Aorta (tissue), 5 donors: ENCODE data around the gene EEFSEC. TPM values are rescaled to one million over a fixed set of nuclear protein-coding genes. Genes with fewer than 3 reads are reported as not detected.

Experiments used
- ATAC-seq: fragments of 200-7000 bp; cut with Tn5 transposase; one replicate; pipeline ENCODE4 v1.9.1; 2022; ENCODE audit warnings: moderate library complexity; ENCODE audit not compliant: low FRiP score
- DNase-seq, 2 donors: peaks; one replicate each; pipeline ENCODE4 v3.0.0-alpha.2; 2020
- H3K27ac ChIP-seq, 2 donors: one replicate each; pipeline ENCODE4 v1.5.1; 2013; ENCODE audit warnings: low read length in 2 of 2, mild to moderate bottlenecking in 2 of 2, moderate library complexity in 2 of 2, control low read depth in 1 of 2, inconsistent platforms in 1 of 2, low read depth in 1 of 2
- H3K27me3 ChIP-seq, 2 donors: one replicate each; pipeline ENCODE4 v1.6.1; 2013; ENCODE audit warnings: control low read depth in 1 of 2, low read length in 1 of 2, mild to moderate bottlenecking in 1 of 2, moderate library complexity in 1 of 2; ENCODE audit not compliant: insufficient read depth in 2 of 2, control insufficient read depth in 1 of 2
- H3K36me3 ChIP-seq, 2 donors: one replicate each; pipeline ENCODE4 v1.6.1; 2013; ENCODE audit warnings: control low read depth in 1 of 2, low read length in 1 of 2, mild to moderate bottlenecking in 1 of 2; ENCODE audit not compliant: insufficient read depth in 2 of 2, control insufficient read depth in 1 of 2
- H3K4me1 ChIP-seq, 2 donors: one replicate each; pipeline ENCODE4 v1.6.1; 2013; ENCODE audit warnings: low read length in 2 of 2, control low read depth in 1 of 2, mild to moderate bottlenecking in 1 of 2, moderate library complexity in 1 of 2; ENCODE audit not compliant: insufficient read depth in 2 of 2, control insufficient read depth in 1 of 2
- H3K4me3 ChIP-seq, 2 donors: one replicate each; pipeline ENCODE4 v1.5.1; 2013; ENCODE audit warnings: low read length in 2 of 2, control low read depth in 1 of 2, mild to moderate bottlenecking in 1 of 2
- H3K9me3 ChIP-seq: one replicate; pipeline ENCODE4 v1.6.1; 2013; ENCODE audit warnings: mild to moderate bottlenecking, low read length; ENCODE audit not compliant: control insufficient read depth
- WGBS, 2 donors: extraction: QIAGEN DNeasy Blood & Tissue Kit; methylation state at CpG; one replicate each; pipeline ENCODE4 v1.1.7; 2013; 5-methylcytosine and 5-hydroxymethylcytosine counted together
- intact Hi-C, 2 donors: fragments of 100-400 bp; cut with DNase I; formaldehyde crosslinking; loops; one replicate each; pipeline versions ENCODE4 v1.14.2 to v1.15.0; 2022
- polyA plus RNA-seq, 2 donors: library from polyadenylated mRNA; stranded (reverse); fragments of 200-250 nt; gene quantifications; one replicate each; pipeline ENCODE4 v1.2.3, GENCODE V29; 2013
- total RNA-seq, 2 donors: library from RNA; stranded (reverse); fragmentation: NEBNext Ultra II Directional; extraction: Animal tissue kit (Norgen Biotek cat#: 25700); gene quantifications; one replicate each; pipeline ENCODE4 v1.2.1, GENCODE V29; 2021
- donor health status: healthy with polysubstance abuse.
- donor health status: Bipolar disorder and iron deficiency.
- donor health status: DM: no; HTN: no; CAD: no.
- donor health status: DM: no; HTN: no; CAD: no.
- donor health status: DM: yes; HTN: yes; CAD: no.

Gene EEFSEC
- total and polyA plus RNA-seq, 4 donors: 3.5 to 18.8 (median 11.6) TPM

DNA sequence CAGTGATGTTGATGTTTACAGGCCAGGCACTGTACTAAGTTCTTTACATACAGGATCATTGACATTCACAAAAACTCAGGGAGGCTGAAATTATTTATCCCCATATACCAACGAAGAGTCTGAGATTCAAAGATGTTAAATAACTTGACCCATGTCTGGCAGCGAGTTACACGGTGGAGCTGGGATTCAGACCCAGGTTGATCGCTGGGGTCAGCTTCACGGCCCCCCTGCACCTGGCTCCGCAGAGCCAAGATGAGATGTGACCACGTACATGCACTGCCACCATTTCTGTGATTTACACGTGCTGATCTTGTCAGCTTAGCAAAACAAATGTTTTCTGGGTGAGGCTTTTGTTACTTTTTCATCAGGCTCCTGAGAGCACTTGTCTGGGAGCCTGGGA is 109.8 kb downstream of the EEFSEC start:
- DNase-seq (no peak), ATAC-seq (no peak)
- intact Hi-C loops: no loop called here
- no peaks in the 10 kb centered on the region for H3K27me3 ChIP-seq
- no peak overlapping the region for H3K4me3 ChIP-seq
- peaks cover 0 to 2% of the 10 kb centered on the region in 2 donors for H3K36me3 ChIP-seq
- H3K4me1 ChIP-seq: no peaks in the 10 kb centered on the region
- H3K9me3 ChIP-seq: peaks cover 4% of the 10 kb centered on the region
- WGBS, 2 donors: 65 to 70% methylated on average over 8 of the region's 8 CpGs
- H3K27ac ChIP-seq: no peak overlapping the region

- no peak for ATAC-seq
- WGBS, 2 donors: 74 to 75% methylated on average over 6 of the region's 6 CpGs
Measured at GRCh38 chr3:128263946-128264345, 110.7 kb downstream of the EEFSEC start.

DNA sequence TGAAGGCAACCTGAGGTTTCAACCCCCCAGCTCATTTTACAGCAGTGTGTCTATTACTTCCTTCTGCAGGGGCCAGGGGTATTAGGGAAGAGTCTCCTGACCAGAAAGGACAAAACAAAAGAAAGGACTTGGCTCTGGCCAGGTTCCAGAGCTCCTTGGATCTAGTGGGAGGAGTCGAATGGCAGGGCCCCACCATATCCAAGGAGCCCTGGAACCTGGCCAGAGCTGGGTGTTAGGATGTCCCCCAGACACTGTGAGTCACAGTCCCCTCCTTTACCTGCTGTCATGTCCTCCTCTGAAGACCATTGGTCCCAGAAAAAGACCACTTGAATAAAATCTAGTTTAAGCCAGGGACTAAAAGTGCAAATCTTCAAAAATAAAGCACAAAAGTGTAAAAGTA is 113.2 kb downstream of the EEFSEC start:
- Histone ChIP-seq H3K4me1 (no peaks in the 10 kb centered on the region), H3K9me3 (no peaks in the 10 kb centered on the region), H3K36me3 (peaks cover 0 to 2% of the 10 kb centered on the region in 2 donors), H3K4me3 (no peak overlapping the region), H3K27me3 (no peaks in the 10 kb centered on the region), H3K27ac (no peak overlapping the region)
- WGBS, 2 donors: 12 to 28% methylated on average over 1 of the region's 1 CpG
- intact Hi-C loops: no loop called here
- DNase-seq: no peak
- ATAC-seq: no peak

More at GRCh38 chr3:128263946-128264345, 110.7 kb downstream of the EEFSEC start:
- Histone ChIP-seq H3K27me3 (no peaks in the 10 kb centered on the region), H3K4me3 (no peak overlapping the region), H3K4me1 (no peaks in the 10 kb centered on the region), H3K27ac (no peak overlapping the region), H3K36me3 (peaks cover 0 to 2% of the 10 kb centered on the region in 2 donors), H3K9me3 (peaks cover 3% of the 10 kb centered on the region)
- DNase-seq: no peak
- intact Hi-C loops: no loop called here

DNA sequence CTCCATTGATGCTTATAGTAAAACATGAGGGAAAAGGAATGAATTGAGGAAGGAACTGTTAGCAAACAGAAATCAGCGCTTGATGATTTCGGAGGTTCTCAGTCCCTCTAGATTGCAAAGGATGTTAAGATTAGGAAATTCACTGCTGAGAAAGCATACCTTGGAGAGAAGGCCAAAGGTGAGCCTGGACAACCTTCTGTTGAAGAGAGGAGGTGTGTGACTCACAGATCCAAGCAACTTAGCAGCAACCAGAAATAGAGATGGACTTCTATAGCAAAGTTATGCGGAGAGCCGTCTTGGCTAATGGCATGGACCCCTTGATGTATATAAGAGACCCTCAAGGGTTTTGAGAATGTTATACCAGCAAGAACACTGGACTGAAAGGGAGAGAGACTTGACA is 114.3 kb downstream of the EEFSEC start:
- Histone ChIP-seq H3K36me3 (peaks cover 0 to 2% of the 10 kb centered on the region in 2 donors), H3K27ac (no peak overlapping the region), H3K4me3 (no peak overlapping the region), H3K9me3 (no peaks in the 10 kb centered on the region), H3K27me3 (no peaks in the 10 kb centered on the region), H3K4me1 (no peaks in the 10 kb centered on the region)
- no peak for ATAC-seq
- WGBS, 2 donors: 70 to 95% methylated on average over 4 of the region's 4 CpGs
- intact Hi-C loops: no loop called here
- DNase-seq: no peak

DNA sequence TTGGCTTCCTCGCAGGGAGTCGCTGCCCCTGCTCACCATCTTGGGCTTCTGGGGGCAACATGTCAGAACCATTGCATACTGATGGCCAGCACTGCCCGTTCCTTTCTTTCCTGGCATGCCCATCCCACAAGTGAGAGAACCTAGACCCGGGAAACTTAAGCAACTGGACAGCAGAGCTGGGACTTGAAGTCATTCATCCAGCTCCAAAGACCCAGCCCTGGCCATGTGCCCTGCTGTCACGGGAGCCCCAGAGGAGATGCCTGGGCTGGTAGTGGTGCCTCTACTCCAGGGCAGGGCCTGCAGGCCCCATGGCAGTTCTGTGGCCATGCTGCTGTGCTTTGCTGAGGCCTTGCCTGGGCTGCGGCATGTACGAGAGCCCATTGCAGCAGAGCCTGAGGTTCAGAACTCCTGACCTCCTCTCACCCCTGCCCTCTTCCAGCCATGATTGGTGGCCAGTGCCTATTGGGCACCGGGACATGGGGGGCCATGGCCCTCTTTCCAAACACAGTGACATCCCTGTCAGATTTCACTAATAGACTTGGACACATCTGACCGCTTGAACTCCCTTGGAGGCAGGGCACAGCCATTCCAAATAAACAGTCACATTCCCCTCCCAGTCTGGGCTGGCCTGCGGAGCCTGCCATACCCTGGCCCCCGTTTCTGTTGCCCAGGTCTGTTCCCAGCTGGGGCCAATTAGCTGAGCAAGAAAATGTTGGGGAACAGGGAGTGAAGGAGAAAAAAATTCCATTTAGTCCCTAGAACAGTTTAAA is 115.9 kb downstream of the EEFSEC start:
- intact Hi-C loops: no loop called here
- Histone ChIP-seq H3K27me3 (no peaks in the 10 kb centered on the region), H3K27ac (no peak overlapping the region), H3K4me3 (no peak overlapping the region), H3K36me3 (peaks cover 0 to 2% of the 10 kb centered on the region in 2 donors), H3K9me3 (no peaks in the 10 kb centered on the region), H3K4me1 (no peaks in the 10 kb centered on the region)
- WGBS, 2 donors: 76 to 80% methylated on average over 11 of the region's 11 CpGs
- ATAC-seq (no peak), DNase-seq (no peak)

- Histone ChIP-seq H3K4me1 (no peaks in the 10 kb centered on the region), H3K9me3 (no peaks in the 10 kb centered on the region), H3K36me3 (peaks cover 0 to 2% of the 10 kb centered on the region in 2 donors), H3K27ac (no peak overlapping the region), H3K27me3 (no peaks in the 10 kb centered on the region), H3K4me3 (no peak overlapping the region)
- ATAC-seq: no peak
- WGBS, 2 donors: 79 to 83% methylated on average over 3 of the region's 3 CpGs
- intact Hi-C loops: no loop called here
- DNase-seq: no peak
Measured at GRCh38 chr3:128269796-128270195, 116.5 kb downstream of the EEFSEC start.

- DNase-seq: no peak
- intact Hi-C loops: no loop called here
- no peak overlapping the region for H3K4me3 ChIP-seq
- no peak for ATAC-seq
- no peaks in the 10 kb centered on the region for H3K27me3 ChIP-seq
- no peaks in the 10 kb centered on the region for H3K36me3 ChIP-seq
- no peak overlapping the region for H3K27ac ChIP-seq
- WGBS, 2 donors: 90 to 95% methylated on average over 7 of the region's 7 CpGs
- H3K9me3 ChIP-seq: no peaks in the 10 kb centered on the region
- H3K4me1 ChIP-seq: no peaks in the 10 kb centered on the region
Measured at GRCh38 chr3:128270559-128271492, 117.5 kb downstream of the EEFSEC start.

DNA sequence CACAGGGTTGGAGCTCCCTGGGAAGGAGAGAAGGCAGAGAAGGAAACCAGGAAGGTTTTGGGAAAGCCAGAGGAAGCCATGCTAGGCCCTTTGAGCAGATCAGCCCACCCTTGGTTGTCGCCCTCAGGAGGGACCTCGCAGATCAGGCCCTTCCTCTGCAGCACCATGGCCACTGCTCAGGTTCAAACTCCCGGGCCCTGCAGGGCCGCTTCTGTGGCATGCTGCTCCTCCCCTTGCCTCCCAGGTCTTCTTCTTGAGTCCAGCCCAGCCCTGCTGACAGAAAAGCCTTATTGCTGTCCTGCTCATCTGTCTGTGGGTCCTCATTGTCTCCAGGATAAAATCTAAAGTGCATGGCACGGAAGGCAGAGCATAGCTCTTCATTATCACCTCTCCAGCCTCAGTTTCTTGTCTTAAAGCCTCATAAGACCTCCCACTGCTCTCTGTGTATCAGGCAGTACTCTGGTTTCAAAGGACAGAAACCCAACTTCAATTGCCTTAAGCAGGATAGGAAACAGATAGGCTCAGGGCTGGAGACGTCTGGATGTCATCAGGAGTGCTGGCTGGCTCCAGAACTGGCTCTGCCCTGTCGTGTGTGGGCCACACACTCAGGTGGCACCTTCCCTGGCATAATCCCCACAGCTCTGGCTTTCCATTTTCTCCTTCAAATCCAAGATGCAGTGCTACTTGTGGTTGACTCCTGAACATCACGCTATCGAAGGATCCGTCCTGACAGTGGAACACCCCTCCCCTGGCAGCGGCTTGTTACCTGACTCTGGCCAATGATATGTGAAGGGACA is 118.5 kb downstream of the EEFSEC start:
- Histone ChIP-seq H3K4me3 (no peak overlapping the region), H3K27ac (no peak overlapping the region), H3K27me3 (no peaks in the 10 kb centered on the region), H3K36me3 (no peaks in the 10 kb centered on the region), H3K4me1 (no peaks in the 10 kb centered on the region), H3K9me3 (no peaks in the 10 kb centered on the region)
- WGBS, 2 donors: 94% methylated on average over 11 of the region's 11 CpGs
- DNase-seq (no peak), ATAC-seq (no peak)
- intact Hi-C loops: no loop called here
